GM18499 (cell line): ENCODE measurements around the gene UBL7.

ENCODE experiments used
- ATAC-seq: cut with Tn5 transposase; IDR thresholded peaks from one replicate; pipeline ENCODE4 v1.9.1; 2021; ENCODE audit warnings: moderate number of reproducible peaks; ENCODE audit not compliant: insufficient read depth, unreplicated experiment

Gene UBL7

GRCh38 chr15:74426404-74427281, 34.3 kb downstream of the UBL7 start:
- ATAC-seq: no peak

DNA sequence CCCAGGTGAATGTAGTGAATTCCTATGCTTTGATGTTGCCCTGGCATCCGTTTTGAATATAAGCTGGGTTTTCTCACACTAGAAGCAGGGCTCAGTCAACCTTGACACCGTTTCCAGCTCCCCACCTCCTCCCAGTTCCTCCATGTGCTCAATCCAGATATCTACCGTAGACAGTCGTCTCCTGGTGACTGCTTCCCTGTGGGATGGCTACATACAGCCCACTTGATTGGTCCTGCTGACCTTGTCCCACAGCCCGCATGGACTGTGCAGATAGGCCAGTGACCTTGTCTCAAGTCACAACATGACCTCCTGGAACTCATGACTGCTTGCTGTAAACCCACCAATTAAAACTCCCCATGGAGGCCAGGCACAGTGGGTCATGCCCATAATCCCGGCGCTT, 35.3 kb downstream of the UBL7 start:
- ATAC-seq: no peak

DNA sequence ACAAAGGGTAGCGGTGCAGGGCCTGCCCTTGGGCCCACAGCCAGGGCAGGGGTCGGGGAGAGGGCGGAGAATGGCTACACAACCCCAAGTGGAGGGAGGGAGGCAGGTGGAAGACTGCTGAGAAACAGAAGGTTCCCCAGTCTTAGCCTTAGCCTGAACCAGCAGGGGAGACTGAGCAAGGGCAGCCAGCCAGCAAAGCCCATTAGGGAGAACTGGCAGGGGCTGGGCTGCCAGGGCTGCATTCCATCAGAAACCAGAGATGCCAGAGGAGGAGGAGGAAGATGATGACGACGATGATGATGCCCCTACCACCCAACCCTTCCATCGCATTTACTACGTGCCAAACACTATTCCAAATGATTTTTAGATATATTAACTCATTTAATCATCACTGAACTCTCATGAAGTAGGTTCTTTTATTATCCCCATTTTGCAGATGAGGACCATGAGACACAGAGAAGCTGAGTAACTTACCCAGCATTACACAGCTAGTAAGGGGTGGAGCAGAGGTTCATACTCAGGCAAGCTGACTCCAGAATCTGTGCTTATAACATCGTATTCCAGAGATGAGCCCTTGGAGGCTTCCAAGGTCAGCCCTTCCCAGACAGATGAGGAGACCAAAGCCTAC, 35.9 kb downstream of the UBL7 start:
- no peak for ATAC-seq

DNA sequence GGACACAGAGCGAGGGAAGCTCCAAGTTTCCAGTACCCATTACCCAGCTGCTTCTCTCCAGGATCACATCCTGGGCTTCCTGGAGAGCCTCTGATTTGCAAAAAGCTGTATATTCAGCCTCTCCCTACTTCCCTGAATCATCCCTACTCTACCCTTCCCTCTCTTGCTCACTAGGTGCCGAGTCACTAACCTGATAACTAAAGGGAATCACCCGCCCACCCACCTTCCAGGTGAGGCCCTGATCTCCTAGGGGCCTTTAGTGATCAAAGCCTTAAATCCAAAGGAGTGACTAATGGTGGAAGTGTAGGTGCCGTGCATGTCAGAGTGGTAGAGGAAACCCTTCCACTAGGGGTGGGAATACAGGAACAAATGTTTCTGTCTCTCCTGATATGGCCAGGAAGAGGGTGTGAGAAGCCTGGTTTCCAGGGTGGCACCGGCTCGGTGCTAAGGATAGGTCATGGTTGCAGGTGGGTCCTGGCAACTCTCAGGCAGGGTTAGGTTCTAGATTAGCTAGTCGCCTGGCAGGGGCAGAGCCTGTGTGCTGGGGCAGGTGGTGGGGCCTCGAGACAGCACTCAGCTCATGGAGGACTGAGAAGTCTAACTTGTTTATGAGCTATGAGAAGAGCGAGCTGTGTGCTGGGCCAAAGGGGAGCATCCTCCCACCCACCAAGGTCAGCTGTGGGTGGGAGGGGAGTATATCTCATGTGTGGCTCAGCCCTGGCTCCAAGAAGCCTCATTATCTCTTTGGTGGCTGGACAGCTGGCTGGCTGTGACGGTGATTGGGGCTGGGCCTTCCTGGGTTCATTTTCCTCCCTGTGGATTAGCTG, 37.3 kb downstream of the UBL7 start:
- ATAC-seq: no peak

GRCh38 chr15:74422652-74423430, 38.1 kb downstream of the UBL7 start:
- no peak for ATAC-seq

DNA sequence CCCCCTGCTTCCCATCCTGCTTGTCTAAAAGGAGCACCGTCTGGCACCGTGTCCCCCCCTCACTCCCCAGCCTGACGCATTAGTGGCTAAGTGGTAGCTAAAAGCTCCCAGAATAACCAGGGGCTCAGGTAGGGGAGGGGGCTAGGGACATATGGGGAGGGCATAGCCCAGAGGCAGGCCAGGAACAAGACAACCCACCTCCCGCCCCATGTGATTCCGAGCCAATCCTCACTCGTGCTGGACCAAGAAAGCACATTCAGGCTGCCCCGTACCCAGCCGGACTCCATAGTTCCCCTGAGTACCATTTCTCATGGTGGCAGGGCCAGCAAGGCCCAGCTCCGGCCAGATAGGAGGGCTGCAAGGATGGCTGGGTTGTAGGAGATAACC, 38.7 kb downstream of the UBL7 start:
- no peak for ATAC-seq

DNA sequence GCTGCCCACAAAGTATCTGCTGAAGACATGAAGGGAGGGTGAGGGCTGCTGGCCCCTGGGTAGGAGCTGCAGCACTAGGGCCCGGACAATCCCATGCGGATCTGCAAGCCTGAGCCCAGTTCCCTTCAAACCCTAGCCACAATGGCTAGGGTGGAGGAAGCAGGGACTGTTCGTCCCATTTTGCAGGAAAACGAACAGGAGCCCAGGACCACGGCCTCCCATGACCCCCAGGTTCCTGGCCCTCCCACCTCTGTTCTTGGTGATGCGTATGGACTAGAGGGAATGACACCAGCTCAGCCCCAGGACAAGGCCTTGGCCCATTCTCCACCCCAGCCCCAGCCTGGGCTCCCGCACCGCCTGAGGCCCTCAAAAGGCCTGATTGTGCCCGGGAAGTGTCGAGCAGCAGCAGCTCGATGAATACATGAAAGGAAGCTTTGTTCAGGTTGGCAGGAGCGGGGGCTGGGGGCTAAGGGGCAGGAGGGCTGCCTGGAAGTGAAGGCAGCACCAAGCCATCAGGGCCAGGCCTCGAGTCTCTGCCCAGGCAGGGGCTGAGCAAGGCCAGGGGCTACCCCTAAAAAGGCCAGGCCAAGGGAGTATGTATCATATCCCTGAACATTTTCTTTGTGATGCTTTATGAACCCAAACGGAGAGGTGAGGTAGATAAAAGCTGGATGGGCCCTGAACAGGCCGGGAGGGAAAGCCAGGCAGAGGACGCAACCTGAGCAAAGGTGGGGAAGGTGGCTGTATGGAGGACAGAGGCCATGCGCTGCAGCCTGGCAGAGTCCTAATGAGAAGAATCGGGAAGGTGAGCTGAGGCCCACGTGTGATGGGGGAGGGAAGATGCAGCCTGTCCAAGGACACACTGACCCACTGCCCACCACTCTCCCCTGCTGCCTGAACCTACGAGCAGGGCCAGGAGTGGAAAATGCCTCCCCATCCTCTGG, 39.4 kb downstream of the UBL7 start:
- ATAC-seq: no peak

DNA sequence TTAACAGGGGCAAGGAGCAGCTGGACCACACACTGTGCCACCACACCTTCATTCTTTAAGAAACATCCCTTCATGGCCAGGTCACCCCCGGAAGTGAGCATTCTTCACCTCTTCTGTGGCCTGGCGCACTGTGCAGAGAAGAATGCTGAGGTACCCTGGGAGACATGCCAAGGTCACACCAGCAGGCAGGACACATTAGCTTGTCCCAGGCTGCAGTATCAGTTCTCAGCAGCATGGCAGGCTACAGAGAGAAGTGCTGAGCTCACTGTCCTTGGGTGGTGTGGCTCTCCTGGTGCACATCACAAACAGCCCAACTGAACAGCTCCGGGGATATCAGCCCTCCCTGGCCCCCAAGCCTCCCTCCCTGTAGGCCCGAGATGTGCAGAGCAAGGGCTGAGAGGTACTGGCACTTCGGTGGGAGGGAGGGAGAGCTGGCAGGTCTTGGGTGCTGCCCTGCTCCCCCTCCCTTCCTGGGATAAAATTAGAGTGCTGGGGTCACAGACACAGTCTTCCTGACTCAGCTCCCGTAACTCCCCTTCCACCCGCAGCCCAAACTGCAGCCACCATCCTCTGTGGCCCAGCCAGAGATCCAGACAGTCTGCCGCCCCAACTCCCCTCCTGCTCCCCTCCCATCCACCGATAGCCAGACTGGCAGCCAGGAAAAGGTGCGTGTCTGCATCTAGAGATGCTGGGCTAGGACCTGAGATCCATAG, 40.6 kb downstream of the UBL7 start:
- no peak for ATAC-seq

- ATAC-seq: no peak
Observed at GRCh38 chr15:74419432-74419831, 41.5 kb downstream of the UBL7 start.

- no peak for ATAC-seq
Observed at GRCh38 chr15:74418575-74419338, 42.2 kb downstream of the UBL7 start.

- no peak for ATAC-seq
Observed at GRCh38 chr15:74417670-74418069, 43.3 kb downstream of the UBL7 start.

- ATAC-seq: no peak
Observed at GRCh38 chr15:74417225-74417624, 43.7 kb downstream of the UBL7 start.

GRCh38 chr15:74415966-74416916, 44.7 kb downstream of the UBL7 start:
- ATAC-seq: no peak

GRCh38 chr15:74414603-74415338, 46.2 kb downstream of the UBL7 start:
- no peak for ATAC-seq

- ATAC-seq: no peak
Observed at GRCh38 chr15:74414081-74414580, 46.8 kb downstream of the UBL7 start.
